Bronchial epithelial cell (primary cell): ENCODE data around the gene MC1R. TPM values are rescaled to one million over a fixed set of nuclear protein-coding genes. Genes with fewer than 3 reads are reported as not detected.

ENCODE experiments used
- DNase-seq: peaks from one replicate; pipeline ENCODE4 v3.0.0-alpha.2; 2010; ENCODE audit warnings: low read depth
- FAIRE-seq: peaks from 2 replicates; lab custom pipeline; 2011; peaks lifted over from hg19 to GRCh38; lab: Jason Lieb, UNC
- H3K27me3 ChIP-seq: 2 replicates; pipeline ENCODE4 v1.5.1; 2011; ENCODE audit warnings: low read length; ENCODE audit not compliant: control insufficient read depth, insufficient read depth
- H3K36me3 ChIP-seq: 2 replicates; pipeline ENCODE4 v1.5.1; 2011; ENCODE audit warnings: low read length; ENCODE audit not compliant: control insufficient read depth, insufficient read depth
- H3K4me3 ChIP-seq: 2 replicates; pipeline ENCODE4 v1.5.1; 2011; ENCODE audit warnings: mild to moderate bottlenecking, low read depth, low read length, control low read depth
- total RNA-seq: library from RNA; depleted of rRNA; stranded (reverse); fragments of >200 nt; gene quantifications from 2 replicates; pipeline ENCODE4 v1.2.1, GENCODE V29; 2014
- TF ChIP-seq, protein P1 (sequence below): IDR thresholded peaks from 2 replicates; pipeline ENCODE4 v1.5.1; 2011; ENCODE audit warnings: mild to moderate bottlenecking, moderate library complexity, low read length, control low read depth, inconsistent platforms; ENCODE audit not compliant: insufficient read depth, severe bottlenecking

Gene MC1R
- total RNA-seq, 1 donor from 2014 or later: 1.6 TPM

DNA sequence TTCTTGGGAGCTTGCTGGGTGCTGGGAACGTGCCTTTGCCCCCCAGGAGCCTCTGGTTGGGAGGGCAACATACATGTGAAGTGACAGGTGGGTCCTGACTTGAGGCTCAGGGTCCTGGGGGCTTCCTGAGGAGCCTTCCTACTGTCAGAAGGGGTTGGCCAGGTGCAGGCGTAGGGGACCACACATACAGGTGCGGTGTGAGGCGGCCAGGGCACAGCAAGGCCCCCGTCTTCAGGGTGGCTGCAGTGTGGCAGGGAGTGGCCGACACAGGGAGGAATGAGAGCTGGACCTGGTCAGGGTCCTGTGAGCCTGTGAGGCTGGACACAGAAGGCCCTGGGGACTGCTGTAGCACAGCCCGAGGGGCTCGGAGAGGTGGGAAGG lies 34.6 kb upstream of the MC1R start:
- FAIRE-seq: no peak
- TF ChIP-seq, protein P1, sequence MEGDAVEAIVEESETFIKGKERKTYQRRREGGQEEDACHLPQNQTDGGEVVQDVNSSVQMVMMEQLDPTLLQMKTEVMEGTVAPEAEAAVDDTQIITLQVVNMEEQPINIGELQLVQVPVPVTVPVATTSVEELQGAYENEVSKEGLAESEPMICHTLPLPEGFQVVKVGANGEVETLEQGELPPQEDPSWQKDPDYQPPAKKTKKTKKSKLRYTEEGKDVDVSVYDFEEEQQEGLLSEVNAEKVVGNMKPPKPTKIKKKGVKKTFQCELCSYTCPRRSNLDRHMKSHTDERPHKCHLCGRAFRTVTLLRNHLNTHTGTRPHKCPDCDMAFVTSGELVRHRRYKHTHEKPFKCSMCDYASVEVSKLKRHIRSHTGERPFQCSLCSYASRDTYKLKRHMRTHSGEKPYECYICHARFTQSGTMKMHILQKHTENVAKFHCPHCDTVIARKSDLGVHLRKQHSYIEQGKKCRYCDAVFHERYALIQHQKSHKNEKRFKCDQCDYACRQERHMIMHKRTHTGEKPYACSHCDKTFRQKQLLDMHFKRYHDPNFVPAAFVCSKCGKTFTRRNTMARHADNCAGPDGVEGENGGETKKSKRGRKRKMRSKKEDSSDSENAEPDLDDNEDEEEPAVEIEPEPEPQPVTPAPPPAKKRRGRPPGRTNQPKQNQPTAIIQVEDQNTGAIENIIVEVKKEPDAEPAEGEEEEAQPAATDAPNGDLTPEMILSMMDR: no peak

DNA sequence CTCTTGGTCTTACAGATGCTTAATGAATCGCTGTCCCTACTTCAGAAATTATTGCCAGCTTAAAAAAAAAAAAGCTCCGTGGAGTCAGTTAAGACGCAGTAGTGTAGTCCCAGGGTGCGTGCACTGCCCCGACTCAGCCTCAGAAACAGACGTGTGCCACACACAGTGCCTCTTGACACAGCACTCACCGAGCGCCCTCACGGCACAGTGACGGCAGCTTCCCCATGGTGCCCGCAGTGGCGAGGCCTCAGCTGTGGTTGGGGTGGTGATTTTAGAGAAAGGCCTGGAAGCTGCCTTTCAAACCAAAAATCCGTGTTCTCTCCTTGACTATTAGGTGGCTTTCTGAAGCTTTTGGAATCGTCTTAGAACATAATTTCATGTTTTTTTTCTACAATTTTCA lies 31.4 kb upstream of the MC1R start:
- Histone ChIP-seq H3K27me3 (no peaks in the 10 kb centered on the region), H3K36me3 (peaks cover 38% of the 10 kb centered on the region), H3K4me3 (no peak overlapping the region)
- no peak for FAIRE-seq
- no peak for DNase-seq
- TF ChIP-seq, protein P1: no peak

More for the DNA sequence above, 34.6 kb upstream of the MC1R start:
- Histone ChIP-seq H3K27me3 (no peaks in the 10 kb centered on the region), H3K36me3 (peaks cover 30% of the 10 kb centered on the region), H3K4me3 (no peak overlapping the region)
- DNase-seq: no peak

DNA sequence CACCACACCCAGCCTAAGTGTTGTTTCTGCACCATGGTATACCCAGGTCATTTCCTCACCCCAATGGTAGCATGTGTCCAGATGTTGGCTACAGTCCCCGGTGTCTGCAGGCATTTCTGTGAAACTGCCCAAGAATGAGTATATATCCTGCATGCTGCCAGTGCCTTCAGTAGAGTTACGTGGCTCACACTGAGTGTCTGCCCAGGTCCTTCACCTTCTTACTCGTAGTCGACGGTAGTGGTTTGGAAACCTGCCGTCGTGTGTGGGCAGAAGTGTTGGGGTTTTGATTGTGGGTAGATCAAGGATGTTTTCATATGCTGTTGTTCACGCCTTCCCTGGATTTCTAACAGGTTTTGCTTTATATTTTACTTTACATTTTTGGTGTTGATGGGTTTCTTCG lies 28.5 kb upstream of the MC1R start:
- TF ChIP-seq, protein P1: no peak
- Histone ChIP-seq H3K4me3 (no peak overlapping the region), H3K27me3 (no peaks in the 10 kb centered on the region), H3K36me3 (peaks cover 38% of the 10 kb centered on the region)
- no peak for FAIRE-seq
- no peak for DNase-seq

- DNase-seq (no peak), FAIRE-seq (no peak)
- Histone ChIP-seq H3K4me3 (no peak overlapping the region), H3K27me3 (no peaks in the 10 kb centered on the region), H3K36me3 (peaks cover 38% of the 10 kb centered on the region)
- TF ChIP-seq, protein P1: no peak
Observed at GRCh38 chr16:89890886-89891657, 27.6 kb upstream of the MC1R start.

GRCh38 chr16:89892055-89892630 lies 26.5 kb upstream of the MC1R start:
- Histone ChIP-seq H3K36me3 (peaks cover 35% of the 10 kb centered on the region), H3K4me3 (no peak overlapping the region), H3K27me3 (no peaks in the 10 kb centered on the region)
- FAIRE-seq (no peak), DNase-seq (no peak)
- TF ChIP-seq, protein P1: no peak

DNA sequence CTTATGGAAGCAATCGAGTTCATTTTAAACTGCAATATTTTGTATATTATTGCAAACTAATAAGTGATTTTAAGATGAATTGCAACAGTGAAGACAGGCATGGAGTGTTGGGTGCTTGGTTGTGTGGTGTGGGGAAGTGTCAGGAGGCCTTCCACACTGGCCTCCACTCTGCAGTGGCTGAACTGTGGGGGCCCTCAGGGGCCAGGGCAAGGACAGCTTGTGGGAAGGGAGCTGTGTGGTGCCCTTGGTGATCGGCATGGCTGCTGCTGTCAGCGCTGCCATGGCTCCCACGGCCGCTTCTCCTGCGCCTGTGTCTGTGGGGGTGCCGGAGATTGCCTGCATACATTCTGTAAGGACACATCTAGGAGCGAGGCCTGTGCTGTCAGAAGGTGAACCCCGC lies 26.0 kb upstream of the MC1R start:
- Histone ChIP-seq H3K4me3 (no peak overlapping the region), H3K36me3 (peaks cover 32% of the 10 kb centered on the region), H3K27me3 (no peaks in the 10 kb centered on the region)
- FAIRE-seq (no peak), DNase-seq (no peak)
- TF ChIP-seq, protein P1: no peak
